ENCODE data around the gene DNM3.
A peak's percentile ranks its signal among the peaks of the same experiment; 100 is the strongest.

DNM3 gene

GRCh38 chr1:172238965-172239364 lies 397.7 kb downstream of the DNM3 start:
- no peak for DNase-seq (ENCODE audit: insufficient read length, low spot score)
- no peak for TF ChIP-seq CTCF (IDR thresholded peaks at IDR 0.05; ENCODE audit: insufficient read depth, missing control alignments)
- no peak for FAIRE-seq

- FAIRE-seq, result no peak
Observed at GRCh38 chr1:172239901-172240300, 398.6 kb downstream of the DNM3 start.

GRCh38 chr1:172241540-172241939 lies 400.2 kb downstream of the DNM3 start:
- DNase-seq (ENCODE audit: insufficient read length, low spot score), result no peak
- TF ChIP-seq CTCF (IDR thresholded peaks at IDR 0.05; ENCODE audit: insufficient read depth, missing control alignments), result no peak
- no peak for FAIRE-seq

More at GRCh38 chr1:172239901-172240300, 398.6 kb downstream of the DNM3 start:
- DNase-seq (ENCODE audit: insufficient read length, low spot score), result no peak
- TF ChIP-seq CTCF (IDR thresholded peaks at IDR 0.05; ENCODE audit: insufficient read depth, missing control alignments), result no peak

GRCh38 chr1:172244865-172245264 lies 403.6 kb downstream of the DNM3 start:
- peak; percentile 55 for FAIRE-seq
- DNase-seq (ENCODE audit: insufficient read length, low spot score), result no peak

GRCh38 chr1:172245788-172246187 lies 404.5 kb downstream of the DNM3 start:
- DNase-seq (ENCODE audit: insufficient read length, low spot score) (no peak), FAIRE-seq (no peak)
- TF ChIP-seq CTCF (IDR thresholded peaks at IDR 0.05; ENCODE audit: insufficient read depth, missing control alignments), result no peak

More at GRCh38 chr1:172244865-172245264, 403.6 kb downstream of the DNM3 start:
- no peak for TF ChIP-seq CTCF (IDR thresholded peaks at IDR 0.05; ENCODE audit: insufficient read depth, missing control alignments)

GRCh38 chr1:172246521-172247390 lies 405.5 kb downstream of the DNM3 start:
- TF ChIP-seq CTCF (IDR thresholded peaks at IDR 0.05; ENCODE audit: insufficient read depth, missing control alignments), result no peak
- FAIRE-seq (no peak), DNase-seq (ENCODE audit: insufficient read length, low spot score) (no peak)

- DNase-seq (ENCODE audit: insufficient read length, low spot score) (no peak), FAIRE-seq (no peak)
- no peak for TF ChIP-seq CTCF (IDR thresholded peaks at IDR 0.05; ENCODE audit: insufficient read depth, missing control alignments)
Observed at GRCh38 chr1:172251486-172251885, 410.2 kb downstream of the DNM3 start.

Measured in D721Med (cell line).